Osteocyte (in vitro differentiated cells): Measurements from ENCODE around the gene RACK1. TPM values are rescaled to one million over a fixed set of nuclear protein-coding genes. Genes with fewer than 3 reads are reported as not detected.
A peak's percentile ranks its signal among the peaks of the same experiment; 100 is the strongest.

Experiments
- DNase-seq: peaks from one replicate; pipeline ENCODE4 v3.0.0; 2021; ENCODE audit warnings: mixed read lengths; ENCODE audit not compliant: unreplicated experiment; ENCODE audit errors: extremely low spot score
- H3K27ac Mint-ChIP-seq: one replicate; pipeline ENCODE4 v1.8.0; 2021; ENCODE audit warnings: mild to moderate bottlenecking, mixed read lengths; ENCODE audit not compliant: unreplicated experiment
- H3K27me3 Mint-ChIP-seq: one replicate; pipeline ENCODE4 v1.8.0; 2021; ENCODE audit warnings: mixed read lengths; ENCODE audit not compliant: unreplicated experiment
- H3K36me3 Mint-ChIP-seq: one replicate; pipeline ENCODE4 v1.8.0; 2021; ENCODE audit warnings: mixed read lengths; ENCODE audit not compliant: unreplicated experiment
- H3K4me1 Mint-ChIP-seq: one replicate; pipeline ENCODE4 v1.8.0; 2021; ENCODE audit warnings: mixed read lengths; ENCODE audit not compliant: unreplicated experiment
- H3K4me3 Mint-ChIP-seq: one replicate; pipeline ENCODE4 v1.8.0; 2021; ENCODE audit warnings: mild to moderate bottlenecking, moderate library complexity, mixed read lengths; ENCODE audit not compliant: unreplicated experiment
- H3K9me3 Mint-ChIP-seq: one replicate; pipeline ENCODE4 v1.8.0; 2021; ENCODE audit warnings: mixed read lengths; ENCODE audit not compliant: unreplicated experiment
- total RNA-seq: library from RNA; stranded (reverse); gene quantifications from 2 replicates; pipeline ENCODE4 v1.2.1, GENCODE V29; 2021
- TF ChIP-seq, protein P1 (sequence below): fragments of 200-600 bp; sonication (generic); IDR thresholded peaks from 2 replicates; pipeline ENCODE4 v1.5.0; 2021; ENCODE audit warnings: antibody characterized with exemption, mild to moderate bottlenecking, moderate library complexity

RACK1 gene
- total RNA-seq, 1 donor from 2014 or later, result 1,921 TPM

DNA sequence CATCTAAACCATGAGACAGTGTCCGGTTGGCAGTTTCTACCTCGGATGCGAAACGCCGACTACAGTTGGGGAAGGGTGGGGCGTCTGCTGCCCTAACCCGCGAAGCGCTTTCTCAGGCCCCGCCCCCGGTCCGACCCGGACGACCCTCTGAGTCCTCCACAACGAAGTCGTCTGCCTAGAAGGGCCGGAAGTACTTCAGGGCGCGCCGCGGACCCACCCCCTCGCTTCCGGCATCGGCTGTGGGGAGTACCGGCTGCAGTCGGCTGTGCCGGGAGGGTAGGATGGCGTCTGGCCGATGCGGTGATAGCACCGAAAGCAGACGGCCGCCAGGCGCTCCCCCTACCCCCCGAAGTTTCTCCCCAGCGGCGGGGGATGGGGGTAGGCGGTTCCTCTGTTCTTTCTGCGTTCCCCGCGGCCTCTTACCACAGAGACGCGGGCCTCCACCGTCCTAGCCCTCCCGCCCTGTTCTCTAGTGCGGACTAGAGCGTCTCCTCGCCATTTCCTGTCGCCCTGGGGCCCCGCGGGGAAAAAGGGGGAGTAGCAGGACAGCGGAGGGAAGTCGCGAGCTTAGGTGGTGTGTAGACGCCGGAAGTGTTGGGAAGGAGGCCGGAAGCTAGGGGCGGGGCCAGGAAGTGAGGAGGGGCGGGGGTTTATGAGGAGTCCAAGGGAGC, 20.5 kb downstream of the RACK1 start, which contains the start of gene TRIM41:
TRIM41 (plus strand) TSS at position 224 of the 671 bp plus-strand sequence. CDS start 719 bp downstream, outside the sequence.
- TF ChIP-seq, protein P1, sequence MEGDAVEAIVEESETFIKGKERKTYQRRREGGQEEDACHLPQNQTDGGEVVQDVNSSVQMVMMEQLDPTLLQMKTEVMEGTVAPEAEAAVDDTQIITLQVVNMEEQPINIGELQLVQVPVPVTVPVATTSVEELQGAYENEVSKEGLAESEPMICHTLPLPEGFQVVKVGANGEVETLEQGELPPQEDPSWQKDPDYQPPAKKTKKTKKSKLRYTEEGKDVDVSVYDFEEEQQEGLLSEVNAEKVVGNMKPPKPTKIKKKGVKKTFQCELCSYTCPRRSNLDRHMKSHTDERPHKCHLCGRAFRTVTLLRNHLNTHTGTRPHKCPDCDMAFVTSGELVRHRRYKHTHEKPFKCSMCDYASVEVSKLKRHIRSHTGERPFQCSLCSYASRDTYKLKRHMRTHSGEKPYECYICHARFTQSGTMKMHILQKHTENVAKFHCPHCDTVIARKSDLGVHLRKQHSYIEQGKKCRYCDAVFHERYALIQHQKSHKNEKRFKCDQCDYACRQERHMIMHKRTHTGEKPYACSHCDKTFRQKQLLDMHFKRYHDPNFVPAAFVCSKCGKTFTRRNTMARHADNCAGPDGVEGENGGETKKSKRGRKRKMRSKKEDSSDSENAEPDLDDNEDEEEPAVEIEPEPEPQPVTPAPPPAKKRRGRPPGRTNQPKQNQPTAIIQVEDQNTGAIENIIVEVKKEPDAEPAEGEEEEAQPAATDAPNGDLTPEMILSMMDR, result no peak
- H3K36me3 Mint-ChIP-seq, result no peaks in the 10 kb centered on the region
- peak within 1 kb of the TSS; percentile 94 for H3K4me3 Mint-ChIP-seq
- peak within 1 kb of the TSS; percentile 97 for H3K27ac Mint-ChIP-seq
- no peaks in the 10 kb centered on the region for H3K9me3 Mint-ChIP-seq
- H3K27me3 Mint-ChIP-seq, result no peaks in the 10 kb centered on the region
- DNase-seq, result peak; percentile 99
- H3K4me1 Mint-ChIP-seq, result peaks cover 27% of the 10 kb centered on the region

DNA sequence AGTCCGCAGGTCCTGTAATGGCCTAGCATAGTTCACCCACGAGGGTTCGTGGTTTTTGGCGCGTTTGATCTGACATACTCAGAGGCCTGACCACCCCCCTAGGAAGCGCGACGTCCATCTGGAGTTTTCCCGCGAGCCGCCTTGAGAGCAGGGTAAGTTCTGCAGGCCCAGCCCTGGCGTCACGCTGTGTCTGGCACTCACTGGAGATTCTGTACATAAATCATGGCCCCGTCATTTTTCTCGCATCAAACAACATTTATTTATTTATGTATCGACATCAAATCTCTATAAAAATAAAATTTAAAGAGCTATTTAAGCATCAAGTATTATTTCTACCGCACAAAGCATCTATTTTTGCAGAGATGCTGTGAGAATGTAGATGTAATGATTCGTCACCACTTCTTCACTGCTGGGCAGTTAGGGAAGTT, 21.1 kb downstream of the RACK1 start:
- H3K4me1 Mint-ChIP-seq, result peaks cover 33% of the 10 kb centered on the region
- H3K27ac Mint-ChIP-seq, result peak overlapping the region; percentile 97
- no peaks in the 10 kb centered on the region for H3K27me3 Mint-ChIP-seq
- no peaks in the 10 kb centered on the region for H3K36me3 Mint-ChIP-seq
- TF ChIP-seq, protein P1, result no peak
- H3K9me3 Mint-ChIP-seq, result no peaks in the 10 kb centered on the region
- DNase-seq, result no peak
- H3K4me3 Mint-ChIP-seq, result peak overlapping the region; percentile 94

DNA sequence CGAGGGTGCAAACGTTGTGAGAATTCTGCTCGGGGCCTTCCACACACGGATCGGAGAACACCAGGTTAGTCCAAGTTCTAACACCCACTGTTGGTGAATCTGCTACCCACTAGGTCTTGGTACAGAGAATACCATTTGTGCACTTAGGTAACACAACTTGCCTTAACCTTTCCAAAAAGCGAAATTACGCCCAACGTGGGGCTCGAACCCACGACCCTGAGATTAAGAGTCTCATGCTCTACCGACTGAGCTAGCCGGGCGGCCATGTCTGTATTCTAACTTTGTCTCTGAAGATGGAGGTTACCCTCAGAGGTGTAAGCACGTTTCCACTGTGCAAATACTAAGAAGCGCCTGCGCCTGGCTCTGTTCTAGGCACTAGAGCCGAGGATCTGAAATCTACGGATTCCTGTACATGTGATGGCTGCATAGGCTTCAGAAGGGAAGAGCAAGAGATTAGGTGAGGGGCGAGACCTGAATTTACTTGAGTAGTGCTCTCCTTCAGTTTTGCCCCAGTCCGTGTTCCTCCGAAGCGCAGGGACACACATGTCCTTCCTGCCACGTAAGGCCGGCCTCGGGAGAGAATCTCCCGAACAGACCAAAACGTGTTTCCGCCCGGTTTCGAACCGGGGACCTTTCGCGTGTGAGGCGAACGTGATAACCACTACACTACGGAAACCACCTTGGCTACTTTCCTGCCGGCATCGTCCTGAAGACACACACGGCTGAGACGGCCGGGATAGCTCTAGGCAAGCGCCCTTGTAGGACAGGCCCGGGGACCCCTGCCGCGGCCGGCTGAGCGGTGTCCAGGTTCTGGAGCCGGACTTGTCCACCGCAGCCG, 21.7 kb downstream of the RACK1 start:
- H3K9me3 Mint-ChIP-seq, result no peaks in the 10 kb centered on the region
- no peaks in the 10 kb centered on the region for H3K27me3 Mint-ChIP-seq
- peak; percentile 97 for DNase-seq
- H3K4me1 Mint-ChIP-seq, result peaks cover 39% of the 10 kb centered on the region
- H3K36me3 Mint-ChIP-seq, result no peaks in the 10 kb centered on the region
- H3K4me3 Mint-ChIP-seq, result peak overlapping the region; percentile 94
- TF ChIP-seq, protein P1, result no peak
- H3K27ac Mint-ChIP-seq, result peak overlapping the region; percentile 97

DNA sequence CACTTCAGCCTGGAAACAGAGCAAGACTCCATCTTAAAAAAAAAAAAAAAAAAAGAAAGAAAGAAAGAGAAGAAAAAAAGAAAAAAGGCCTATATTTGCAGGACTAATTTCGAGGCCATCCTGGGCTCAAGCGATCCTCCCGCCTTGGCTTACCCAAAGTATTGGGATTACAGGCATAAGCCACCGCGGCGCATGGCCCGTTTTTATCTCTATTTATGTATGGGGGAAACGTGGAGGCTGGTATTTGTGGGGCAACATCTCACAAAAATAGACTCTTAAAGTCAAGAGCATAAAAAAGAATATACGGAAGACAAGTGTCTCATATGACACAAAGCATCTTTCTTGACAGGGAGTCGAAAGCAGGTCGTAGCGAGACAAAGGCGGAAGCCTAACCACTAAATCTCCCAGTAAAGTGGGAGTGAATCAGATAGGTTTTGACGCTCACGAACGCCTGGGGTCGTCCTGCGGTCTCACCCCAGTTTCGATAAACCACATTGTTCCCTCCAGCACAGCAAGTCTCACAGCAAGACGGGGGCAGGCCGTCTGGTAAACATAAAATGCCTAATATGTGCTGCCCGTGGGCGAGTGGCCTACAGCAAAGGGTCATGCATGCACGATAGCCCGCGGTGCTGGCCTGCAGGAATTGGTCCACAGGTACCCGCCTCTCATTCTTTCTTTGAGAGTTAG, 22.5 kb downstream of the RACK1 start:
- TF ChIP-seq, protein P1, result no peak
- H3K4me1 Mint-ChIP-seq, result peaks cover 42% of the 10 kb centered on the region
- no peaks in the 10 kb centered on the region for H3K36me3 Mint-ChIP-seq
- peak overlapping the region; percentile 97 for H3K27ac Mint-ChIP-seq
- H3K9me3 Mint-ChIP-seq, result no peaks in the 10 kb centered on the region
- H3K27me3 Mint-ChIP-seq, result no peaks in the 10 kb centered on the region
- no peak for DNase-seq
- H3K4me3 Mint-ChIP-seq, result peak overlapping the region; percentile 94
